Left kidney (tissue), 8 donors: Measurements from ENCODE around the gene CD163. TPM values are rescaled to one million over a fixed set of nuclear protein-coding genes. Genes with fewer than 3 reads are reported as not detected.
"Not testable (repeated sequence)": the region's sequence is repeated elsewhere in the genome, so short reads cannot be mapped to it uniquely, and the experiment has no call there.

Experiments used
- DNase-seq: peaks from one replicate; pipeline ENCODE4 v3.0.0-alpha.2; 2013
- long read RNA-seq, 8 donors: transcript quantifications; one replicate each; lab custom pipeline, GENCODE V29; 2026
- polyA plus RNA-seq: library from polyadenylated mRNA; unstranded; fragments of 120-200 nt; gene quantifications from one replicate; pipeline ENCODE4 v1.2.1, GENCODE V29; 2013; ENCODE audit not compliant: insufficient read length

Gene CD163
- polyA plus RNA-seq: 9.5 TPM
- long read RNA-seq, donor 1, partial matches to known transcripts: 0 of 1 reads
- long read RNA-seq, donor 1, other reads (novel, unspliced or antisense): 0 of 1 reads
- long read RNA-seq, donor 2, partial matches to known transcripts: 0 of 1 reads
- long read RNA-seq, donor 2, other reads (novel, unspliced or antisense): 0 of 1 reads
- long read RNA-seq, donor 3, partial matches to known transcripts: 0 of 1 reads
- long read RNA-seq, donor 3, other reads (novel, unspliced or antisense): 0 of 1 reads
- long read RNA-seq, donor 4: 0 reads
- long read RNA-seq, donor 5: 0 reads
- long read RNA-seq, donor 6: 0 reads
- long read RNA-seq, donor 7, partial matches to known transcripts: 0 of 1 reads
- long read RNA-seq, donor 7, other reads (novel, unspliced or antisense): 0 of 1 reads
- long read RNA-seq, donor 8: 0 reads

DNA sequence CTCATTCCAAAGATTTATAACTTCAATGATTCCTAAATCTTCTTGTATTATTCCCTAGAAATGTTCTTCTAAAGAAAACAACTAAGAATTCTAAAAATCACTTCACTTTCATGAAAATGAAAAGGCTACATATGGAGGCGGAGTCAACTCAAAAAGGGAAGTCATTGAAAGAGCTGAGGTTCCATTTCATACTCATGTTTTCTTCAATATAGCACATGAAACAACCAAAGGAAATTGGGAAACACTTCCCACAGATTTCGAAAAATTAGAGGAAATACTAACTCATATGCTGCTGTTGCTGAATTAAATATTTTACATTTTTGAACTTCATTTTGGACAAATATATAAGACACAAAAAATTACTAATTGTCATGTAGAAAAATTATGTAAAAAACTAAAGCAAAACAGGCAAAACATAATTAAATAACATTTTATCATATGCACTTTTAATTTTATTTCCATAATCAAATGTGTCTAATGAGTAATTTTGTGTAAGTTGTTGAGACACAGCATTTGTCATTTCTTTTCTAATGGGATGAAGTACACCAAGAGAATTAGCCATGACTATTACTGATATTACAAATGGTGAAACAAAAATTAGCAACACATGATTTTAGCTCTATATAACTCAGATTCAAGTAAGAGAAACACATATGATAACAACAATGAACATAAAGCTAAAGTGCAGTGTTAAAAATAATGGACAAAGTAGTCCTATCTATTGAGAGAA lies at the start of gene CD163:
Gene CD163, minus strand, starts transcription at position 92 of the 730 bp plus-strand sequence. Its CDS starts 87 bp downstream, at position 5.
- DNase-seq: no peak

DNA sequence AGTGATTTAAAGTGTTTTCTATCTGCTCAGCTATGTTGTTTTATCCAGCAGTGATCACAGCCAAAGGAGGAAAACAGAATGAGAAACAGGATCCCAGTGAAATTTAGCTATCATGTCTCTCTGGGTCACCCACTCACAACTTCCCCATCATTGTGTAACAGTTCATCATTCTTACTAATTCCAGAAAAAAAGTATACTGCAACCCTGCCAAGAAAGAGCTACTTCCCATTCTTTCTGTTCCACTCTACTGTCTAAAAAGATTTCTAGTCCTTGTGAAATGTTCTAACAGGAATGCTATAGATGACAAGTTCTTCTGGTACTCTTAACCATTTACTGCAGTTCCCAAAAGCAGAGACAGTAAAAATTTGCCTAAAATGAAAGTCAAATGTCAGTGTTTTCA lies 39.2 kb upstream of the CD163 start:
- no peak for DNase-seq

DNA sequence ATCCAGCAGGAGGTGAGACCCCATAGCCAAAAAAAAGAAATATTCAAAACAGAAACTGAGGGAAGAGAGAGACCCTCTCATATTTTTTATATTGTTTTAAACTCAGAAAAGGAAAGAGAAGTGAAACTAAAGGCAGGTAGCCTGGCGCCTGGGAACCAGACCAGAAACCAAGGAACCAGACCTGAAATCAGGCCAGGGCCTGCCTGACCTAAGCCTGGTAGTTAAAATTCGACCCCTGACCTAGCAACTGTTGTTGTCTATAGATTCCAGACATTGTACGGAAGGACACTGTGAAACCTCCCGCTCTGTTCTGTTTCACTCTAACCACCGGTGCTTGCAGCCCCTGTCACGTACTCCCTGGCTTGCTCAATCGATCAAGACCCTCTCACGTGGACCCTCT lies 38.5 kb upstream of the CD163 start:
- no peak for DNase-seq

DNA sequence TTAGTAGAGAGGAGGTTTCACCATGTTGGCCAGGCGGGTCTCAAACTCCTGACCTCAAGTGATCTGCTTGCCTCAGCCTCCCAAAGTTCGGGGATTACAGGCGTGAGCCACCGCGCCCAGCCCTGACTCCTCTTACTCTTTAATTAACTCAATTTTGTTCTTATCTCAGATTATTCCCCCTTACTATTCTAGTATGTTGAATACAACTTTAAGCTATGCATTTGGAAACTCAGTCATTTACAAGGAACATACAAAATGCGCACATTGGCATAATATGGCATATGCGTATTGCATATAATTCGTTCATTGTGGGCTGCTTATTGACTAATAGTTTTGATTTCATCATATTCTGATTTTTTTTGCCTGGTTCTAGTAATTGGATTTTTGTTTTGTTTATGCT lies 10.8 kb upstream of the CD163 start:
- DNase-seq: no peak

DNA sequence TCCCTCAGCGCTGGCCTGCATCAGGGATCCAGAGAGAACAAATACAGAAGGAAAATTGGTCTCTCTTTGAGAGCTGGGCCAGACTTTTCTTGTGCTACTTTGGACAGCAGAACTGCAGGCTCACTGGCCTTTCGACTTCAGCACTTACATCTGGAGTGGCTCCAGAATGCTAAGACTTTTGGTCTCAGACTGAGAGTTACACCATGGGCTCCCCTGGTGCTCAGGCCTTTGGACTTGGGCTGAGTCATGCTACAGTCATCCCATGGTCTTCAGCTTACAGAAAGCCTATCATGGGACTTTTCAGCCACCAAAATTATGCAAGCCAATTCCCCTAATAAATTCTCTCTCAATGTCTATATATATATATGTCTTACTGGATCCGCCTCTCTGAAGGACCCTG lies 9.0 kb upstream of the CD163 start:
- DNase-seq: no peak

DNA sequence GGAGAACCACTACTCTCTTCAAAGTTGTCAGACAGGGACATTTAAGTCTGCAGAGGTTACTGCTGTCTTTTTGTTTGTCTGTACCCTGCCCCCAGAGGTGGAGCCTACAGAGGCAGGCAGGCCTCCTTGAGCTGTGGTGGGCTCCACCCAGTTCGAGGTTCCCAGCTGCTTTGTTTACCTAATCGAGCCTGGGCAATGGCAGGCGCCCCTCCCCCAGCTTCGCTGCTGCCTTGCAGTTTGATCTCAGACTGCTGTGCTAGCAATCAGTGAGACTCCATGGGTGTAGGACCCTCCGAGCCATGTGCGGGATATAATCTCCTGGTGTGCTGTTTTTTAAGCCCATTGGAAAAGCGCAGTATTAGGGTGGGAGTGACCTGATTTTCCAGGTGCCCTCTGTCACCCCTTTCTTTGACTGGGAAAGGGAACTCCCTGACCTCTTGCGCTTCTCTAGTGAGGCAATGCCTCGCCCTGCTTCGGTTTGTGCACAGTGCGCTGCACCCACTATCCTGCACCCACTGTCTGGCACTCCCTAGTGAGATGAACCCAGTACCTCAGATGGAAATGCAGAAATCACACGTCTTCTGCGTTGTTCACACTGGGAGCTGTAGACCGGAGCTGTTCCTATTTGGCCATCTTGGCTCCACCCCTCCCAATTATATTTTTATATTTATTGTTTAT lies 6.4 kb upstream of the CD163 start:
- not testable (repeated sequence) for DNase-seq

DNA sequence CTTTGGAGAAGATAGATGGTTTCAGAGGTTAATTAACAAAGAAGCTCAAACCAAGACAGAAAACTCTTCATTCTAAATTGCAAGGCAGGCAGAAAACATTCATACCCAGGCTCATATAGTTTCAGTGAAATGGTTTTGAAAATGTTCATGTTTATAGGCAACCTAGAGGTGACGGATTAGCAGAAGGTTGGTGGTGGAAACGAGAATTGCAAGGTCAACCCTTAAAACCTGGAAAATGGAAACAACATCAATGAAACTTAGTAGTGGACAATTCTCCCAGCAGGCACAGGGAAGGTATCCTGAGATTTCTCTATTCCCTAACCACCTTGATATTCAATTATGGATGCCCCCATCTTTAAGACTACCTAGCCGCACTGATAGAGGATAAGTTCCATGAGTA lies 965 bp downstream of the CD163 start:
- DNase-seq: no peak

DNA sequence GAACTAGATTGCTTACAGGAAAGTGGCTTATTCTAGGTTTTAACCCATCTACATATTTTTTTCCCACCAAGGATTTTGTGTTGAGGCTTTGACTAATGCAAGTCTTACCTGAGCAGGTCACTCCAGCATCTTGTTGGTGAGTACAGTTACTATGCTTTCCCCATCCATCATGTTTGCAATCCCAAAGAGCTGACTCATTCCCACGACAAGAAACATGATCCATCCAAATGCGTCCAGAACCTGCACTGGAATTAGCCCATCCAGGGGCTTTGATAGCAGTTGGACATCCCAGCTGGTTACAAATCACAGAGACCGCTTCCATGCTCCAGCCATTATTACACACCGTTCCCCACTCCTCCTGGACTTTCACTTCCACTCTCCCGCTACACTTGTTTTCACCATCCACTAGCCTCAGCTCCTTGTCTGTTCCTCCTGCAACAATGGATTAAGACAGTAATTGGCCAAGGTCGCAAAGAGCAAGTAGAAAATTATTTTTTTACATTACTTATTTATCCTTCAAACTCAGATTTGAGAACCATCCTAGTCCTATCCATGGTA lies 2.5 kb downstream of the CD163 start:
- no peak for DNase-seq

DNA sequence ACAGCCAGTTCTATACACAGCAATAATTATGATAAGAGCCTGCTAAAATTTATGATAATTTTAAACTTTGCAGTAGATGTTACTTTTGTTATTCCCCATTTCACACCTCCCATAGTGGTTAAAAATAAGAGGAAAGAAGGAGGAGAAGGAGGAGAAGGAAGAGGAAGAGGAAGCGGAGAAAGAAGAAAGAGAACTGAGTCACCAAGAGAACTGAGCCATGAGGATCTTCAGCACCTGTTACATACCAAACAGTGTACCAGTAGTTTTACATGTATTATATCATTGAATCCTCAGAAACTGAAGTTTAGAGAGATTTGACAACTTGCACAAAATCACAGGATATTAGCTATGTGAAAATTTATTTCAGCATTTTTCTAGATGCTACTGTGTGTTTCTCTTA lies 3.9 kb downstream of the CD163 start:
- DNase-seq: no peak

DNA sequence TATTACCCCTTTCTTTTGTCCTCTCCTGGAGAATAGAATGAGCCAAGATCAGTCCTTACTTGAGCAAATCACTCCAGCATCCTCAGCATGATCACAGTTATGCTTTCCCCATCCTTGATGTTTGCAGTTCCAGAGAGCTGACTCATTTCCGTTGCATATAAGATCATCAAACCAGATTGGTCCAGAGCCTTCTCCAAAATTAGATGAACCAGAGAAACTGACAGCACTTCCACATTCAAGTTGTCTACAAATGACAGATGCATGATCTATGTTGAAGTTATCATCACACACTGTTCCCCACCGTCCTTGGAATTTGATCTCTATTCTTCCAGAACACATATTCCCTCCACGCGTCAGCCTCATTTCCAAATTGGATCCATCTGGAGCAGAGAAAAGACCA lies 4.8 kb downstream of the CD163 start:
- no peak for DNase-seq

DNA sequence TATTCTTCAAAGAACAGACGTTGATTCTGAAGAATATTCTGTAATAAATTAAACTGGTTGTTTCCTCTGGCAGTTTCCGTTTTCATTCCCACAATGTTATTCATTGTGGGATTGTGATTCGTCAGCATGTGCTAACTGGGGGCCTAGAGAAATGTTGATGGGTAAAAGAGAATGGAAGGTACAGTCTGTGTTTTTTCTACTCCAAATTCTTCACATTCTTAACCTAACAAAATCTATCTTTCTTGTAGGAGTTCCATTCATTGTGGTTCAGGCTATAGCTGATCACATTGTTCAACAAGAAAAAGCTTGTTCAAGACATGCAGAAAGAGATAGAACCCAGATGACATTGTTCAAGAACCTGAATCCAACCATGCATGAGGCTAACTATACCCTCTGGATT lies 5.9 kb downstream of the CD163 start:
- no peak for DNase-seq

DNA sequence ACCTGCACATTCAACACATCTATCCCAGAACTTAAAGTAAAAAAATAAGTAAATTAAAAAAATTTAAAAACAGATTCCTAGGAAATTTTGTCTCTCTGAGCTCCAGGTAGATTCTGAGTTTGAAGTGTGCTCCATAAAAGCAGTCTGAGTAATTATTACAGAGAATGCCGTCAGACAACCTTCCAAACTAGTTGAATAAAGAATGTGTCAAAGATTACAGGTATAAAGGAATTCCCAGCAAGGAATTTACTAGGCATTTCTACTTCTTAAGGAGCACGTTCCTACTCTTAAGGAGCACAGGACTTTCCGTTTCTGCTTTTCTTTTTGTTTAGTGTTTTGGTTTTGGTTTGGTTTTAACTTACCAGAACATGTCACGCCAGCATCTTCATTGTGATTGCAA lies 7.1 kb downstream of the CD163 start:
- no peak for DNase-seq

DNA sequence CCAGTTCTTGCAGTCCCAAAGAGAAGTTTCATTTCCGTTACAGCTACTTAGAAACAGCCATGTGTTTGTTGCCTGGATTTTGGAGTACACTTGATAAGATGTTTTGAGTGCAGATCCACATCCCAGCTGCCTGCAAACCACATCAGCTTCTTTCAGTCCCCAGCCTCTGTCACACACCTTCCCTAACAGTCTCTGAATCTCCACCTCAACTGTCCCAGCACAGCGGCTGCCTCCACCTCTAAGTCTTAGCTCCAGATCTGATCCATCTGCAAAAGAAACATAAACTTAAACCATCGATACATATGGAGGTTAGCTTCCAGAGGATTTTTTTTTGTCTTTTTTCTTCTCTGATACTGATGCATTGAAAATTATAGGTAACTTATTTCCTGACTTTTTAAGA lies 8.4 kb downstream of the CD163 start:
- DNase-seq: no peak

DNA sequence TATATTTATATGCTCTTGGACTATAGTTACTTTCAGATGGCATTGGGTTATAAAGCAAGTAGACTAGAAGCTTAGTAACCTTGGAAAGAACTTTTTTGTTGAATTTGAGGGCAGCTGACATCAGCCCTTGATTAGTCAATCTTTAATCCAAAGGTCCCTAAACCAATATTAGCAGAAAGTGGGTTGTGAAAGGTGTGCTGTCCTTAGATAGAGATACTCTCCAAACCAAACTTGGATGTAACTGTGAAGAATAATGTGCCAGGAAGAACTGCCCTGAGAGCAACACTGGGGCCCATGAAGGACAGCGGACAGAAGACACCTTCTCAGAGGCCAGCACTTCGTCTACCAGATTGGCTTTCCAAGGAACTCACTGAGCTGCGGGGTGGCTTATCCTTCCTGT lies 10.6 kb downstream of the CD163 start:
- DNase-seq: no peak

DNA sequence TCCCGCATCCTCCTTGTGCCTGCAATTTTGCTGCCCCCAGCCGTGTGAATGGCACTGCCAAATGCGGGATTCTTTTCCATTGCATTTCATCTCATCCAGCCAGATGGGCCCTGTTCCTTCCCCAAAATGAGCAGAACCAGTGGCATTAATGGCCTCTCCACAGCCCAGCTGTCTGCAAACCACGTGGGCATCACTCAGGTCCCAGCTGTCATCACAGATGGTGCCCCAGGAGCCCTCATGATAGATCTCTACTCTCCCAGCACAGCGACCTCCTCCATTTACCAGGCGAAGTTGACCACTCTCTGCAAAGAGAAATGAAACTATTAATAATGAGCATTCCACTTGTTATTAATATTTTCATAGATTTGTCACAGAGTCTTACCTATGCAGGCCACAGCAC lies 17.1 kb downstream of the CD163 start:
- no peak for DNase-seq

DNA sequence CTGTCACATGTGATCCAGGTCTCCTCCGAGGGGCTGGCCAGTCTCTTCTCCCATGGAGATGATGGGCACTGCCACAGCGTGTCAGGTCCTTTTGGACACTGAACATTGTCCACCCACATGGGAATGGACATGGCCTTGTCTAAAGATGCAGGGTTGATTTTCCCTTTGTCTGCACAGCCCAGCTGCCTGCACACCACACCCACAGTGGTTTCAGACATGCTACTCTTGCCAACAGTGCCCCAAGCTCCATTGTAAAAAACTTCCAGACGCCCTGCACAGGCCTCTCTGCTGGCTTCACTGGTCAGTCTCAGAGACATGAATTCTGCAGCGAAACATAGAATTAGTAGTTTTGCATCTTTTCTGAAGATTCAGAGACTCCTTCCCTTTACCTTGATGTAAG lies 18.5 kb downstream of the CD163 start:
- DNase-seq: no peak

DNA sequence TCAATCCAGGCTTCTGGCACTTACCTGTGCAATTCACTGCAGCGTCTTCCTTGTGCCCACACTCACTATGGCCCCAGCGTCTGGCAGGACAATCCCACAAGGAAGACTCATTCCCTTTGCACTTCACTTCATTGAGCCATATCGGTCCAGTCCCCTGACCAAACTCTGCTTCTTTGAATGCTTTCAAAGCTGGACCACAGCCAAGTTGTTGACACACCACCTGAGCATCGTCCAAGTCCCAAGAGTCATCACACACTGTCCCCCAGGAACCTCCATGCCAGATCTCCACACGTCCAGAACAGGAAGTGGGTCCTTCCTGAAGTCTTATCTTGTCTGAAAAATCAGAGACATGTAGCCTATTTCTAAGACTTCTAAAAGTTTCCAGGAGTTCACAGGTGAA lies 20.2 kb downstream of the CD163 start:
- DNase-seq: no peak

DNA sequence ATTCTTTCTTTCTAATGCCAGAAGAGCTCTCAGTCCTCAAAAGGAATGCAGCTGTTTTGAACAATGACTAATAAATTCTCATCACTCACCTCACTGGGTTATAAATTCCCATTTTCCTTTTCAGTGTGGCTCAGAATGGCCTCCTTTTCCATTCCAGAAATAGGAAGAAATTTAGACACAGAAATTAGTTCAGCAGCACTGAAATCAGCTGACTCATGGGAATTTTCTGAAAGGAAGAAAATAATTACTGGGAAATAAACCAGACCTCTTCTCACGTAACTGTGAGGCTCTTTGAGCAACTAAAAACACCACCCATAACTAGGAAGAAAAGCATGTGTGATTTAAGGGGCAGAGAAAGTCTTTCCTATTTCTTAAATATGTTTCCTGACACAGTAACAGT lies 23.8 kb downstream of the CD163 start:
- no peak for DNase-seq

DNA sequence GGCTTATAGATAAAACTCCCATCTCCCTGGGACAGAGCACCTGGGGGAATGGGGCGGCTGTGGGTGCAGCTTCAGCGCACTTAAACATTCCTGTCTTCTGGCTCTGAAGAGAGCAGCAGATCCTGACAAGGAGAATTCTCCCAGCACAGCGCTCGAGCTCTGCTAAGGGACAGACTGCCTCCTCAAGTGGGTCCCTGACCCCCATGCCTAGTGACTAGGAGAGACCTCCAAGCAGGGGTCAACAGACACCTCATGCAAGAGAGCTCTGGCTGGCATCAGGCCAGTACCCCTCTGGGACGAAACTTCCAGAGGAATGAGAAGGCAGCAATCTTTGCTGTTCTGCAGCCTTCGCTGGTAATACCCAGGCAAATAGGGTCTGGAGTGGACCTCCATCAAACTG lies 31.5 kb downstream of the CD163 start:
- no peak for DNase-seq

DNA sequence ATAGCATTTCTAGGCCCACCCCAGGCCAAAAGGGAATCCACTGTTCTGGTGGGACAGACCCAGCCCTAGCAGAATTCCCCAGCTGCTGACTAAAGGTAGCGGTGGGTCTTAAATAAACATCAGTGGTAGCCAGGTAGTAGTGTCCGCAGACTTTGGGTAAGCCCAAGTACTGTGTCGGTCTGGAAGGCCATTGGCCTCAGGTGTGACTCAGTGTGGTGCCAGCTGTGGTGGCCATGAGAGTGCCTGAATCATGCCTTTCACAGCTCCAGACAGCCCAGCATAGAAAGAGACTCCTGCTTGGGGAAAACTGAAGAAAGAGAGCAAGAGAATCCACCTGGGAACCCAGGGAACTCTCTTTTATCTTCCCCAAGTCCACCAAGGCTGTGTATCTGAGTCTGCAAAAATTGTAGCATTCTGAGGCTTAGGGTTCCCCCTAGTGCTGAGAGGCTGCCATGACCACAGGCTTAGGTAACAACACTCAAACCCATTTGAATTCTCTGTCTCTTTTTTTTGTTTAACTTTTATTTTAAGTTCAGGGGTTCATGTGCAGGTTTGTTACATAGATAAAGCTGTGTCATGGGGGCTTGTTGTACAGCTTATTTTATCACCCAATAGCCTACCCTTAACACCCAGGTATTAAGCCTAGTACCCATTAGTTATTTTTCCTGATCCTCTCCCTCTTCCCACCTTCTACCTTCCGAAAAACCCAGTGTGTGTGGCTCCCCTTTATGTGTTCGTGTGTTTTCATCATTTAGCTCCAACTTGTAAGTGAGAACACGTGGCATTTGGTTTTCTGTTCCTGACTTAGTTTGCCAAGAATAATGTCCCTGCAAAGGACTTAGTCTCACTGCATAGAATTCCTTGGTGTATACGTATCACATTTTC lies 43.0 kb downstream of the CD163 start:
- DNase-seq: peak; percentile 34

DNA sequence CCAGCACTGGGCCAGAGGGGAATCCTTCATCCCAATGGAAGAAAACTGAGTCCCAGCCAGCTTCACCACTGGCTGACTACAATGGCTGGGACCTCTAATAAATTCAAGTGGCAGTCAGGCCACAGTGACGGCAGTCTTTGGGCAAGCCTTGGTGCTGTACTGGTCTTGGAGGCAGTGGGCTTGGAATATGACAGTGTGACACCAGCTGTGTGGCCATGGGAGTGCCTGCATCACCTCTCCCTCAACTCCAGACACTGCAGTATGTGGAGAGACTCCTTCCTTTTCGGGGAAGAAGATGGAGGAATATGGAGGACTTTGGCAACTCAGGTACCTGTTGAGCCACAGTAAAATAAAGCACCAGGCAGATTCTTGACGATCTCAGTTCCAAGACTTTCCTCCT lies 43.6 kb downstream of the CD163 start:
- no peak for DNase-seq

DNA sequence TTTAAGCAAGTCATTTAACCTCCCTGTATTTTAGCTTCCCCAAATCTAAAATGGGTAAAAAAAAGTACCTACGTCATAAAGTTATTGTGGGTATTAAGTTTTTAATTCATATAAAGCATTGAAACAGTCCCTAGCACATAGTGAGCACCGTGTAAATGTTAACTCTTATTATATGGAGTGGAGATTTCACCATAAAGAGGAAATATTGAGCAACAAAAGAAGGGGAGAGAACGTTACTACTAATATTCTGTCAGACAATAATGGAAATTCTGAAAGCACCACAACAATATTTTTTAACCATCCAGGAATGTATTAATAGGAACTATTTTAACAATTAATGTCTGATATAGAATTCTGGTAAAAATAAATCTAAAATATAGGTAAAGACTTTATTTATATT lies 51.8 kb downstream of the CD163 start:
- DNase-seq: no peak
